Measurements from ENCODE around the gene ABCB8.

Gene ABCB8

DNA sequence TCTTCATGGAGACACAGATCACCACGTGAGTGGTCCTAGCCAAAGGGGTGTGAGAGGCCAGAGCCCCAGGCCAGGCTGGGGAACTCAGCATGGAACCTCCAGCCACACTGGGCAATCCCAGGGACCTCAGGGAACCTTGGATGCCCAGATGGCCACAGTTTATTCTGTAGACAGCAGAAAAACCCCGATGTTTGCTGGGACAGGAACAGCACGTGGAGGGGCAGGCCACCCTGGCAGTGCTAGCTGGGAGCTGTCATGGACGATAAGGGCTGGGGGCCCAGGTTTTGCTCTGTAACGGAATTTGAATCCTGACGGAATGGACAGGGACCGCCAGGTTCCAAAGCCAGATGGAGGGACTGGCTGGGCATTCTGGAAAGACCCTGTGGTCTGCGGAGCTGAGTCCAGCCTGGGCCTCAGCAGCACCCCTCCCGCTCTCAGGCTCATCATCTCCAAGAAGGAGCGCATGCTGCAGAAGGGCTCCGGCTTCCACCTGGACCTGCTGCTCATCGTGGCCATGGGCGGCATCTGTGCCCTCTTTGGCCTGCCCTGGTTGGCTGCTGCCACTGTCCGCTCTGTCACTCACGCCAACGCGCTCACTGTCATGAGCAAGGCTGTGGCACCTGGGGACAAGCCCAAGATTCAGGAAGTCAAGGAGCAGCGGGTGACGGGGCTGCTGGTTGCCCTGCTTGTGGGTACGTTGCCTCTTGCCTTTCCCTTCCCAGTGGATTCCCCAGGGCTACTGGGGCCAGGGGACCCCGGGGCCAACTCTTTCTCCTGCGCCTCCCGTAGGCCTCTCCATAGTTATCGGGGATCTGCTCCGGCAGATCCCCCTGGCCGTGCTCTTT, 46.8 kb downstream of the ABCB8 start:
- DNase-seq (ENCODE audit: low read depth): no peak

DNA sequence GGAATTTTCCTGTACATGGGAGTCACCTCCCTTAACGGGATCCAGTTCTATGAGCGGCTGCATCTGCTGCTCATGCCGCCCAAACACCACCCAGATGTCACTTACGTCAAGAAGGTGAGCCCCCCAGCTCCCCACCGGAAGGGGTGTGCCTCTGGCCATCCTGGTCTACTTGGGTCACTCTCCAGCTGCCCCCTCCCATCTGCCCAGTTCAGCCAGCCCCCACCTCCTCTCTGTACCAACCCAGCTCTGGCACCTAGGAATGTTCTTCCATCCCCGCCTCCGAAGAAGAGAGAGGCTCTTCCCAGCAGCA, 47.4 kb downstream of the ABCB8 start:
- DNase-seq (ENCODE audit: low read depth): no peak

DNA sequence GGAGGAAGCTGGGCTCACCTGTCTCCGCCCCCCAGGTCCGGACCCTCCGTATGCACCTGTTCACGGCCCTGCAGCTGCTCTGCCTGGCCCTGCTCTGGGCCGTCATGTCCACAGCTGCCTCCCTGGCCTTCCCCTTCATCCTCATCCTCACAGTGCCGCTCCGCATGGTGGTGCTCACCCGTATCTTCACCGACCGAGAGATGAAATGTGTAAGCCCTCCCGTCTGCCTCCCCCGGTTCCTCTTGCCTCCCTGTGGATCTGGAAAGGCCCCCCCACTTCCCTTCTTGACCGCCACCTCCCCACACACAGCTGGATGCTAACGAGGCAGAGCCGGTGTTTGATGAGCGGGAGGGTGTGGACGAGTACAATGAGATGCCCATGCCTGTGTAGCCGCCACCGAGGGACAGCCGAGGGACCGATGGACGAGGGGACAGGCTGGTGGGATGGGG, 47.8 kb downstream of the ABCB8 start:
- DNase-seq (ENCODE audit: low read depth): no peak

DNA sequence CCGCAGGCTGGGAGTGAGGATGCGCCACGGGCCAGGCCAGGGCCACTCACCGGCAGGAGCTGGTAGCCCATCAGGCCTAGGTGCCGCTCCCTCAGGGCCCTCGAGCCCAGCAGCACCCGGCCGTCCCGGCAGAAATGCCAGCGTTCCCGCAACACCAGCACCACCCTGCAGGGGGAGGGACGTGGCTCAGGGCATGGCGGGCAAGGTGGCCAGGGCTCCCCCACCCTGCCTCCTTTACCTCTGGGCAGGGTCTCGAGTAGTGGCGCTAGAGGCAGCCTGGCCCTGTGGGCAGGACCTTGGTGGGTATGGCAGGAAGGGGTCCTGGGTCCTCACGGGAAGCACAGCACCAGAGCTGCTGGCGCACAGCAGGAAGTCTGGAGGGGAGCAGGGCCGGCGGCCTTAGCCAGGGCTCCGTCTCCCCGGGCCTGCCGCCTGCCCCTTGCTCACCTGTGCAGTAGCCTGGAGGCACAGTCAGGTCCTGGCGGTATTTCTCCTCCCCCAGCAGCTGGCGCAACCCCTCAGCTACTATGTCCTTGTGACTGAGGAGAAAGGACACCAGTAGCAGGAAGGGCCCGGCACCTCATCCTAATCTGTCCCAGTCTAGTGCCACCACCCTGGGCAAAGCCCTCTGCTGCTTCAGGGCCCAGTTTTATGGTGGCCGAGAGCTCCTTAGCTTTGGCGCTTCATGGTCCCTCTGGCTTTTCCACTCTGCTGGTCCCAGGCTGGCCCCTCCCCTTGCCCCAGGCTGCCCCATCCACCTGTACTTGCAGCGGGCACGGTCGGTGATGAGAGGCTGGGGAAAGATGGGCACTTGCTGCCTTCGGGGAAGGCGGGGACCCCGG, 48.8 kb downstream of the ABCB8 start:
- DNase-seq (ENCODE audit: low read depth): no peak

DNA sequence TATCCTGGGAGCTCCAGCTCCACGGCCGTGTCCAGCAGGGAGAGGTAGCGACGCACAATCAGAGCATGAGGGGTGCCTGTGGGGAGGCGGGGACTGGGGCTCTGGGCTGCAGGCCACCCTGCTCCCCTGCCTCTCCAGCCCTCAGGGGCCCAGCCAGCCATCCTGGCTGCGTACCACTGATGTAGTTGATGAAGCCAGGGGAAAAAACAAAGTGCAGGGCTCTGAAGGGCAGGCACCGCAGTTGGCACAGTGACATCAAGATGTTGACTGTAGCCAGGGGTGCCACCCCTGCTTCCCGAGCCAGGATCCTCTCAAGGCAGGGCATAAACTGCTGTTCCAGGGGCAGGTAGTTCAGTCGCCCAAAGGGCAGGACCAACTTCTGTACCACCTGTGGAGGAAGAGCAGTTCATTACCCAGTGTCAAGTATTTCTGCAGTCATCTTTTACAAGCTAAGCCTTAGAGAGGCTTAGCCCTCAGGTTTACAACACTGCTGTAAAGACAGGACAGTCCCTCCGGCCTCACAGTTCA, 49.5 kb downstream of the ABCB8 start:
- no peak for DNase-seq (ENCODE audit: low read depth)

DNA sequence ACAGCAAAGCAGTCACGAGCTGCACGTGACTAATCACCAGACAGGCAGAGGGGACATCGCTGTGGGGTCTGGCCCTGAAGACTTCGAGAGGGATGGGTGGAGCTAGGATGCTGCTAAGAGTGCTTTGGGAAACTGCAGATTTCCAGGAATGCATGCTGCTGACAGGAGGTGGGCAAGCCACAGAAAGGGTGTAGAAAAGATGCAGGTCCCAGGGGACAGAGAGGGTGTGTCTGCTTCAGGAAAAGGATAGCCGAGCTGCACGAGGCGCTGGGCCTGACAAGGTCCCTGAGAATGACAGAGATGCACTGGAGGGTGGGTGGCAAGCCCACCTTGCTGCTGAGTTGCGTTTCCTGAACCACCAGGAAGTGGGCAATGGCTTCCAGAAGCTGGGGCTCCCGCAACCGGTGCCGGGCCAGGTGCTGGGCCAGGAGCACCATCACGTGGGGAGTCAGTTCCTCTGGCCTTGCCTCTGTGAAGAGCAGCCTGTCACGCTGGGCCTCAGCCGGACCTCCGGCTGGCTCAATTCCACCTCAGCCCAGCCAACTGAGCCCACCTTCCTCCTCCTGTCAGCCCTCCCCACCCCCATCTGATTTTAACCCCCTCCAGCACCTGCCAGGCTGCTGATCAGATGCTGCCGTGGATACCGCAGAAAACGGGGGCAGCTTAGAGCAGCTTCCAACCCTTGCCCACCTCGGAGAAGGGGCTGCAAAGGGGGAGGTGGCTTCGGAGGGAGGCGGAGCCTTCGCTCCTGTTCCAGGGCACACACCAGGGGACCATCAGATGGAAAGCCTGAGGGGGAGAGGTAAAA, 50.2 kb downstream of the ABCB8 start:
- DNase-seq (ENCODE audit: low read depth): no peak

DNA sequence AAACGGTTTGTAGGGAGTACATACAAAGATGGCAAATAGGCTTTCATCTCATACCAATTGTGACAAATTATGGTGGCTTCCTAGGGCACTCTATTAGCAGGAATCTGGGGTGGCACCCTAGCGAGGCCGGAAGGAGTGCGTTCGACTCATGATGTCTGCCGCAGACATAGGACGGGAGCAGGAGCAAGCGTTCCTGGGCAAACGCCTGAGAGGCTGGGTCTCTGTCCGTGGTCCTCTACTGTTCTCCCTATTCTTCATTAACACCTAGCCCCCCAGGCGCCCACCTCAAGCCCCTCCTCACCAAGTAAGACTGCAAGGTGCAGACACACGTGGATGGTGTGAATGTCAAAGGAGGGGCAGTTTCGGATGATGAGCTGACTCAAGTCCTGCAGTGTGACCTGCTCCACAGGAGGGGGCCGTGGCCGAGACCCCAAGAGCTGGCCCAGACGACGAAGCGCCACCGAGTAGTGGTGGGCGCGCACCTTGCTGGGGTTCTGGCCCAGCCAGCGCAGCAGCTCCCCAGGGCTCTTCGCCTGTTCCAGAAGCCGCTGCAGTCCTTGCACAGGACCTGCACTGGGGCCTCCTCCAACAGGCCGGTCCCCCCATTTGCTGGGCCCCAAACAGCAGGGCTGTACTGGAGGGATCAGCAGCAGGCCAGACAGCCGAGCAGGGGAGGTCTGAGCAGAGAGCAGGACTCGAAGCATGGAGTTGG, 51.1 kb downstream of the ABCB8 start:
- no peak for DNase-seq (ENCODE audit: low read depth)

DNA sequence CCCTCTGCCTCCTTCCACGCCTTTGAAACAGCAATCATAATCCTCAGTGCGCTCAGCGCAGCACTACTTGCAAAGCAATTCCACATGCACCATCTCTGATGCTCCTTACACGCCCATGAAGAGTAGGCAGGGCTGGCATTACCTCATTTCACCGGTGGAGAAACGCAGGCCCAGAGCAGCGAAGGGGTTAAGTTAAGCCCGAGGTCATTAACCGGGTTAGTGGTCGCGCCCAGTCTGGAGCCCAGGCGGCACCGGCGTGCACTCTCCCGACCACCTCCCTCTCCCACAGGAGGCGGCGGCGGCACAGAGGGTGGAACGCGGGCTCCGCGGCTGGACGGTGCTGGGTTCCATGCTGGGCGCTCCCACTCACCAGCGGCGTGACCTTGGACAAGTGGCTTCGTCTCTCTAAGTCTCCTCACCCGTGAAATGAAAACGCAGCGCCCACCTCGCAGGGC, 51.8 kb downstream of the ABCB8 start:
- DNase-seq (ENCODE audit: low read depth): no peak

DNA sequence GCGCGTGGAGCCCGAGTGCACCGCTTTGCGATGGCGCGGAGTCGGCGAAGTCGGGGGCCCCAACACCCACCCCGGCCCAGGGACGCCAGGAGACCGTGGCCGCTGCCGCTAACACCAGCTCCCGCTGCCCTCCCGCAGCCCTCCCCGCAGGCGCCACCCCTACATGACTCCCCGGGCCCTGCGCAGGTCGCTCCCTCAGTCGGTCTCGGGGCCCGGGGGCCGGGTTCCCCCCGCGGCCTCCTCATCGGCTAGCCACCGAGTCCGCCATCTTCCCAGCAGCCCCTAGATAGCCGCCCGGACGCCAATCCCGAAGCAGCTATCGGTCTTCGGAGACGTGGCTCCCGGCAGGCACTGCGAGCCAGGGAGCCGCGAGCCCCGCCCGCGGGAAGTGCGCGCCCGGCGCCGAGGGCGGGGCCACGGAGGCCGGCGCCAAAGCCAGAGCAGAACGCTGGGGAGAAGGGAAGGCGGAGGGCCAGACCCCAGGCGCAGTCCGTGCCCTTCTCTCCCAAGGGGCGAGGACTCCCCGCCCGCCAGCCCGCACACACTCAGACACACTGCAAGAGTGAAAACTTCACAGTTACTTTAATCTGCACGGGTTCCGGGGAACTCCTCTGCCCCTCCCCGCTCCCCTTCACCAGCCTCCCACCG, 52.4 kb downstream of the ABCB8 start, which contains the start of gene FASTK:
Gene FASTK, minus strand, starts transcription at position 288 of the 648 bp plus-strand sequence. Its CDS starts 43 bp downstream, at position 245.
- DNase-seq (ENCODE audit: low read depth): no peak

DNA sequence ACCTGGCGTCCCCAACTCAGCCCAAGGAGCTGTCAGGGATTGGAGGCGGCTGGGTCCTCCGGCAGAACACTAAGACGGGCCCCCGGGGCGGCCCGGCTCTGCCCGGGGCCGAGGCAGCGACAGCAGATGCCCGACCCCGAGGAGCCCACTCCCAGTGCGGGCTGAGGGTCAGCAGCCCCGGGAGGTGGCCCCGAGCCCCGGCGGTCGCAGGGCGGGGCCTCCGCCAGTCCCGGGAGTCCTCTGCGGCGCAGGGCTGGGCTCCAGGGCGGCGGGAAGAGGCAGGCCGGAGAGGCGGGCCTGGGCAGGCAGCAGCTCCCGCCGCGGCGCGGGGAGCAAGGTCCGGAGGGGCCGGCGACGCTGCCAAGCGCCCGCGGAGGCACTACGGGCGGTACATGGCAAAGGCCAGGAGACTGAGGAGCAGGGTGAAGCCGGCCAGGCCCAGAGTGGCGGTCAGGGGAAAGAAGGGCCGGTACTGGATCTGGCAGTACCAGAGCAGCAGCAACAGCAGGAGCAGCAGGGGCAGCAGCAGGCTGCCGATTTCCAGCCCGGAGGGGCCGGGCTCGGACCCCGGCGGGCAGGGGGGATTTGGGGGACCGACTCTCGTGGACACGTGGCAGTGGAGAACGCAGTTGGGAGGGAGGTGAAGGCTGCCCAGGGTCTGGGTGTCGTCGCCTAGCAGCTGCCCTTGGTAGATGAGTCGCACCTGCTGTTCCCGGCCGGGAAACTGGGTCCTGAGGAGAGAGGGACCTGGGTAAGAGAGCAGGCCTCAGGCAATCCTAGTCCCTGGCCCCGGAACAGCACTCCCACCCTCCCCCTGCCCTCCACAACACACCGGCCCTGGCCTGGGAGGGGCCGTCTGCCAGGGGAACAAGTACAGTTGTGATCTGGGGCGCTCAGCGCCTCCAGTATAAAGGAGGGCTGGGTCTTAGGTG, 53.2 kb downstream of the ABCB8 start:
- DNase-seq (ENCODE audit: low read depth): no peak

DNA sequence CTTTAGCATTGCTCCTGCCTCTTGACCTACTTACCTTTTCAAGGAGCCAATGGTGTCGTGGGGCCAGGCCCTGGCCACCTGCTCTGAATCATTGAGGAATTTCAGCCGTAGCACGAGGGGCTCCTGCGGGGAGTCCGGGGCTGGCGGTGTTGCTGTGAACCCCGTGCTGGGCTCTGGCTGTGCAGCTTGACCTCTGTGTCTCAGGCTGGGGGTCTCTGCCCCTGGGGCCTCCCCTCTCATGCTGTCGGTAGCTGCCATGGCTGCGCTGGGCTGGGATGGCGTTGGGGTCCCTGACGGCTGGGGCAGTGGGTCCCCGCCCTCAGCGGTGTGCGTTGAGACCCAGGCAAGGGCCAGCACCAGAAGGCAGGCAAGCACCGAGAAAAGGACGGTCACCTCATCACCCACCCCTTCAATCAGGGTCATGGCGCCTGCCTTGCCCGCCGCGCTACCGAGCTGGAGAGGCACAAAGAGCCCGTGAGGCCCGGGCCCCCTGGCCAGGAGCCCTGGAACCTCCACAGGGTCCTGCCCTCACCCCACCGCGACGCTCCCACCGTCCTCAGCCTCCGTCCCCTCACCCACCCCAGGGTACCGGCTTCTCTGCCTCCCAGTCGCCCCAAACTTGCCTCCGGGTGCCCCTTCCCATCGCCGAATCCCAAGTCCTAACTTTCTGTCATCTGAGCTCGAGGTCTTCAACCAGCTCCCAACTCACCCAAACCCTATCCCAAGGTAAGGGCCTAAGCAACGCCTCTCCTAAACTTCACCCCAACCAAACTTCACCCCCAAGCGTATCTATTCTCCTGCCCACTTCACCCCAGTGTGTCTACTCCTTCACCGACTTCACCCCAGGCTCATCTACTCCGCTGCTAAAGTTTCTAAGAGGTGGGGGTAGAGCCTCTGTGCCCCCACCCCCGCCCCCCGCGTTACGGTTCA, 54.2 kb downstream of the ABCB8 start:
- no peak for DNase-seq (ENCODE audit: low read depth)

DNA sequence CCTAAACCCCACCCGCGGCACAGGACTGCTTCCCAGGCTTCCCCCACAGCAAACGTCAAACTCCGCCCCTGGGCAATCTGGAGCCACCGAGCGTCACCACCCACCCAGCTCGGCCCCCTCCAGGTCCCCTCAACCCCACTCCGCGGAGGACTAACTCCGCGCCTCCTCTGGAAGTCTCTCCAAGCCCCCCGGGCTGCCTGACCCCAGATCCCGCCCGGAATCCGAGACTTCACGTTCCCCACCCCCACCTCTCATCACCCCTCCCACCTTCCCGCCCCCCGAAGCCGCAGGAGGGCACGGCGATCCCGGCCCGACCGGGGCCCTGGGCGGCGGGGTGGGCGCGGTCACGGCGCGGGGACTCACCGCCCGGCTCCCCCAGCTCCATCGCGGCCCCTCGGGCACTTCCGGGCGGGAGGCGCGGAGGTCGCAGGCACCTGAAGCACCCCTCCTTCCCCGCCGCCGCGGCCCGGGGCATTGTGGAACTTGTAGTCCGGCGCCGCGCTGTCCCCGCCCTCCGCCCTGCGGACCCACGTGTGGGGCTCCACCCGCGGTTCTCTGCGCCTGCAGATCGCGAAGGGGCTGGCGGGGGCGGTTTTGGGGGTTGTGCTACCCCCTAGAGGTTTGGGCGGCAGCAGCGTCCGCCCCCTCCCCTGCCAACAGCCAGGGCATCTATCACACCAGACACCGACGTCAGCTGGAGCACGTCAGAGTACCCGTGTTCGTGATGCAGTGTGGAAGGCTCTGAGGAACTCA, 55.0 kb downstream of the ABCB8 start, which contains the start of gene TMUB1:
Gene TMUB1, minus strand, starts transcription at position 423 of the 753 bp plus-strand sequence. CDS start 930 bp downstream, outside the sequence.
- no peak for DNase-seq (ENCODE audit: low read depth)

DNA sequence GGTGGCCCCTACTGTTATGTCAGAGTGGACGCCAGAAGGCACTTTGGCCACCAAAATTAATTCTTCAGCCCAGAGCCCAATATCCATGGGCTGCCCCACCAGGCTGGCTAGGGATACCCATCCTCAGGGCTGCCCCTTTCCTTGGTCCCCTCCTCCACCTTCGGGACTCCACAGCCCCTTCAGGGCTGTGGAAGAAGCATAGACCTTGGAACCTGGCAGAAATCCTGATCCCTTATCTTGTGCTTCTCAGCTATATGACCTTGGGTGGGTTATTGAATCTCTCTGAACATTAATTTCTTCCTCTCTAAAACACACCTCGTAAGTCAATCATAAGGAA, 55.5 kb downstream of the ABCB8 start:
- DNase-seq (ENCODE audit: low read depth): no peak

DNA sequence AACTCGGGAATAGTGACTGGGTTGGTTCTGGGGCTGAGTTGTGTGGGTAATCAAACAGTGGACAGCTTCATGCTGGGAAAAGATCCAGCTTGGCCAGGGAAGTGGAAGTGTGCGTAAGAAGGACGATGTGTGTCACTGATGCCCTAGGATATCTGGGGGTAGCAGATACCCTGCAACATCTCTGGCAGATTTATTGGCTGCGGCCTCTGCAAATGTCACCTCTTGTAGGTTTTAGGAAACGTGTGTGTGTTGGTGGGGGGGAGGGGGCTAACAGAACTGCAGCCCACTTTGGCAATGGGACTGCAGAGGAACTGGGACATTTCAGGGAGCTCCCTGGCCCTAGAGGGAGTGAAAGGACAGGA, 57.1 kb downstream of the ABCB8 start:
- no peak for DNase-seq (ENCODE audit: low read depth)

DNA sequence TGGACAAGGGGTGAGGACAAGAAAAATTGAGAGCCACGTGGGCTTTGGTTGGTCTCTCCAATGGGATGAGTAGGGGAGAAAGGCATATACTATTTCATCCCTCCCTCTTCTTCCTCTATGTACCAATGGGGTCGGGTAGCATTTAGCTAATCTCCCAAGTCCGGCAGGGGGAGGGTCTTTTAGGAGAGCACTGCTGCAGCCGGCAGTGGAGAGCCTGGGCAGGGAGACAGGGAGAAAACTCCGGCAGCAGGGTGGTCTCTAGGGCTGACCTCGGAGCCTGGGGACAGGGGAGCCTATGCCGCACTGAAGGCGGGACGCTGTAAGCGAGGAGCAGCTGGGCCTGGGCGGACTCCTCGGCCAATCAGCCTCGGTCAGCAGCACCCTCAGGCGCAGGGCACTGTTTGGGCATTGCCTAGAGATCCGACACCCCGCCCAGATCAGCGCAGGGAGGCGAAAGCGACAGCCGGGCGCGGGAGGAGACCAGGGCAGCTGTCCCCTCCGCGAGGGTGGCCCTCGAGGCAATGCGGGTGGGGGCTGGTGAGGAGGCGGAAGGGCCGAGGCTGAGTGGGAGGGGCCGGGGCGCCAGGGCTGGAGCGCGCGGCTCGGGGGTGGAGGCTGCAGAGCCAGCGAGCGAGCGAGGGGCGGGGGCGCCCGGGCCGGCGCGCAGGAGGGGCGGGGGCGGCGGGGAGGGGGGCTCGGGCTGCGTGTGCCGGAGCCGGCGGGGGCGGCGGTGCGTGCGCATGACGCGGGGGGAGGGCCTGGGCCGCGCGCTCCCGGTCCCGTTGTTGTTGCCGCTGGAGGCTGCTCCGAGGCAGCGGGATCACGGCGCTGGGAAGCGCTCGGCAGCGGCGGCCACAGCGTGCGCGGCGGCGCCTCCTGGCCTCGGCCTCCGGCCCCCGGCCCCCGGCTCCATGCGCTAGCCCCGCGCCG, 57.7 kb downstream of the ABCB8 start, which contains the start of gene AGAP3:
Gene AGAP3, plus strand, starts transcription at position 785 of the 930 bp plus-strand sequence. CDS start 267 bp downstream, outside the sequence.
- no peak for DNase-seq (ENCODE audit: low read depth)

DNA sequence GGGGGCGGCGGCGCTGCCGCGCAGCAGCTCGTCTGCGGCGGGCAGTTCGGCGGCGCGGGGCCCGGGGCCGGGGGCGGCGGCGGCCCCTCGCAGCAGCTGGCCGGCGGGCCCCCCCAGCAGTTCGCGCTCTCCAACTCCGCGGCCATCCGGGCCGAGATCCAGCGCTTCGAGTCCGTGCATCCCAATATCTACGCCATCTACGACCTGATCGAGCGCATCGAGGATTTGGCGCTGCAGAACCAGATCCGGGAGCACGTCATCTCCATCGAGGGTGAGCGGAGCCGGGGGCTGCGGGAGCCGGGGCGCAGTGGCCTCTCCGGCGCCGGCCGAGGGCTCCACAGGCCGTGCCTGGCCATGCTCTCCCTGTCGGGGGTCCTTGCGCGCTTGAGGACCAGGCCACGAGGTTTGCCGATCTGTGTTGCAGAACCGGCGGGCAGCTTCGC, 58.6 kb downstream of the ABCB8 start:
- DNase-seq (ENCODE audit: low read depth): no peak

All from non-pigmented ciliary epithelial cell (primary cell).